ENCODE data around the gene CCK.

CCK gene

GRCh38 chr3:42267878-42268277 lies 1.9 kb upstream of the CCK start:
- DNase-seq (ENCODE audit: low spot score): no peak

DNA sequence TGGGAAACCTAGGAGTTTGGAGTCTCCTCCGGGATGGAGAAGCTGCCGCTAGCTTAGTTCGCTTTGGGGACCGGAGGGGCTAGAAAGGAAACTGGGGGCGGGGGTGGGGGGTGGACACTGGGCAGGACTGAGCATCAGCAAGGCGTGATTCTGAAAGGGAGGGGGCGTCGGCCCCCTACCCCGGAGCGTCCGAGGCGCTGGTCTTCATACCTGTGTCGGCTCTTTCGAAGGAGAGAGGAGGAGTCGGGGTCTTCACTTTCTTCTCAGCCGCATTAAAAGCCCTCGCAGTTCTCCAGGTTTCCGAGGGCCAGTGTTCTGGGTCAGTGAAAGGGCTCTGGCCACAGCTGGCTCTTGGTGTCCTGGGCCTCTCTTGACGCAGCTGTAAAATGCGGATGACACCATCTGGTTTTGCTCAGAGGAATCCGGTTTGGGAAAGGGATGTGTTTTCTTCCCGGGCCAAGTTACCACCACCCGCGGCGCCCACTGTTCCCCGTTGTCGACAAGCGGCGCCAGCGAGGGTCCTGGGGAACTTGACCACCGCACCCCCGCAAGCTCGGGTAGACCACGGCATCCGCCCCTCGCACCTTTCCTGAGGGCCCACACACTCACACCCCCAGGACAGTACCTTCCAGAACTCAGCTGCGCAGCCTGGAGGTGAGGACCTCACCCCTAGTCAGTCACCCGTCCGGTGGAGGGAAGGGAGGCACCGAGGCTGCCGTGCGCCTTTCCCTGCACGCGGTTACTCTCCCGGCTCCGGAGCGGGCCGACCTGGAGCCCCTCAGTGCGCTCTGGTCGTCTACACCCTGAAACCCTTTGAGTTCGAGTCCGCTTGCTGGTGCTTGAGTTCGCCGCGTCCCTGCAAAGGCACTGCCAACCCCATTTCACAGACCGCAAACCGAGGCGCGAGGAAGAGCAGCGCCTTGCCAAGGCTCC lies 660 bp downstream of the CCK start:
- DNase-seq (ENCODE audit: low spot score): no peak

GRCh38 chr3:42264399-42265058 lies 1.5 kb downstream of the CCK start:
- no peak for DNase-seq (ENCODE audit: low spot score)

GRCh38 chr3:42263354-42264346 lies 2.3 kb downstream of the CCK start:
- no peak for DNase-seq (ENCODE audit: low spot score)

DNA sequence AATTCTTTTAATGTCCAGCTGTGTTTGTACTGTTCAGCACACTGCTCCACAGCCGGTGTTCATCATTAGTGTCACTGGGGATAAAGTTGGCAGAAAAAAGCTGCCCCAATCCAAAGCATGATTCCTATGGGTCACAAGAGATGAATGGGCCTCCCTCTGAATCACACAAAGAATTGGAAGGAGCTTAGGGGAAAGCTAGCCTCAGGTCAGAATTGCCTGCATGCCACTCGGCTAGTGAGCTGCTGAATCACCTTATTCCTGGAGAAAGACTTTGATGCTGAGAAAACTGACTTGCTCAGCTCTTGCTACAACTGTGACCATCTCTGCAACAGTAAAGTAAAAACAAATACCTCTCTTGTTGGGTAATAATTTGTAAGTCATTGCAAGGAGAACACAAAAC lies 3.5 kb downstream of the CCK start:
- no peak for DNase-seq (ENCODE audit: low spot score)

GRCh38 chr3:42257007-42257406 lies 9.0 kb downstream of the CCK start:
- DNase-seq (ENCODE audit: low spot score): no peak

- no peak for DNase-seq (ENCODE audit: low spot score)
Measured at GRCh38 chr3:42256135-42256819, 9.7 kb downstream of the CCK start.

DNA sequence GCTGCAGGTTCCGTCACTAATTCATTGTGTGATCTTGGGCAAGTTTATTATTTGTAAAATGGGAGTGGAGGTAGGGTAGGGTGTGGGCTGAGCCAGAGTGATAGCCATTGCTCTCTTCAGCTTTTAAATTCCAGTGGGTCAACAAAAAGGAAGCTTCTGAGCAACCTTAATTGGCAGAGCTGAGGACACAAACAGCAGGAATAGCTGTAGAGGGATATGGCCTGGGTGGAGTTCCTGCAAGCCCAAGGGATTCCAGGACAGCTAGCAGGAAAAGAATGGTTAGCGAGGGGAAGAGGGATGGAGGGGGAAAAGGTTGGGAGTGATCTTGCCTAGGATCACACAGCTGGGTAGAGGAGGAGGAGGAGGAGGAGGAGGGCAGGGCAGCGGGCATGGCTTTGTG lies 11.4 kb downstream of the CCK start:
- DNase-seq (ENCODE audit: low spot score): no peak

- DNase-seq (ENCODE audit: low spot score): no peak
Measured at GRCh38 chr3:42250761-42251160, 15.2 kb downstream of the CCK start.

DNA sequence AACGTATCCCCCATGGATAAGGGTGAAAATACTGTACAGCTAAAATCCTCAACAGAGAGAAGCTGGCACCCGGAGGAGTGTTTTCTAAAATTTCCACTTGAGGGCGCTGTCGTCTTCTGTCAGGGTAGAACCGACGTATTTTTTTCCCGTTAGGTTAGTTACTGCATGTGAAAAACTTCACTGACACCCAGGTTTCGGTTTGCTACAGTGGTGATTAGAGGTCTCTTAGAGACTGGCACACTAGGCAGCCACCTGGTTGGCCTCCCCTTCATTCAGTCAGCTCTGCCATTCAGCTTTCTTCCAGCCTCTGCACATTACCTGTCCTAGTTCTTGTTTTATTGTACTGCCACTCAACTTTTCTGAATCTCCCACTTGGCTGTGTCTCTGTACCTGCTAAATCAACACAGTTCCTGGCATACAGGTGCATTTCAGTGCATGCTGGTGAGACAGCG lies 18.4 kb downstream of the CCK start:
- peak; percentile 52 for DNase-seq (ENCODE audit: low spot score)

DNA sequence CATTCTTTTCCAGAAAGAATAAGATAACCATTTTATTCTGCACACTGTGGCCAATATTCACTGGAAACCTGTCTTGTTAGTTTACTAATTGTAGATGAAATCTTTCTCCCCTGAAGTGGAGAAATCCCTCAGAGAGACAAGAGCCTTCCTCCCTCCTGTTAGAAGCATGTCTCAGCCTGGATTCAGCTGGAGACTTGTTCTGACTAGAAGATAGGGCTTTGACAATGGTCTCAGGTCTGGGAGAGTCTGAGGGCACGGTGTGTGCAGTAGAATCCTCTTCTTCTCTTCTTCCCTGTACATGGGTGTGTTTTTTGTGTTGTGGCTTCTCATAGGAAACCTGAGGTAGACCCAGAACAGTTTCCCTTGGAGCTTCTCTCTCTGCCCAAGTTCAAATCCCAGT lies 19.9 kb downstream of the CCK start:
- no peak for DNase-seq (ENCODE audit: low spot score)

- DNase-seq (ENCODE audit: low spot score): no peak
Measured at GRCh38 chr3:42236611-42237010, 29.4 kb downstream of the CCK start.

- DNase-seq (ENCODE audit: low spot score): no peak
Measured at GRCh38 chr3:42235532-42235931, 30.5 kb downstream of the CCK start.

DNA sequence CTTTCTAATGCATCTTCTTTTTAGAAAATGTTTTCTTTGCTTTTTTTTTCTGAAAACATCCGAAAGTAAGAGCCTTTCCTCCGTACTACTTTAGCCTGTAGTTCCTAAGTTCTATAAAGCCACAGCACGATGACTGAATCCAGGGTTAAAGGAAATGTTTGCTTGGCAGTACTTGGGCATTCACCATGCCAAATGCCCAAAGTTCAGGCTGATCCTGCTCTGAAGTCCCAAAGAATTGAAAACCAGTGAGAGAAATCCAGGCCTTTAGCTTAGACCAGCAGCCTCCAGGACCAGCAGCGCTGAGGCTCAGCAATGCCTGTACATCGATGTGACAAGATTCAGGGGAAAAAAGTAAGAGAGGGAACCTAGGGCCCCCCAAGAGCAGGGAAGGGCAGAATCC lies 35.1 kb downstream of the CCK start:
- DNase-seq (ENCODE audit: low spot score): no peak

DNA sequence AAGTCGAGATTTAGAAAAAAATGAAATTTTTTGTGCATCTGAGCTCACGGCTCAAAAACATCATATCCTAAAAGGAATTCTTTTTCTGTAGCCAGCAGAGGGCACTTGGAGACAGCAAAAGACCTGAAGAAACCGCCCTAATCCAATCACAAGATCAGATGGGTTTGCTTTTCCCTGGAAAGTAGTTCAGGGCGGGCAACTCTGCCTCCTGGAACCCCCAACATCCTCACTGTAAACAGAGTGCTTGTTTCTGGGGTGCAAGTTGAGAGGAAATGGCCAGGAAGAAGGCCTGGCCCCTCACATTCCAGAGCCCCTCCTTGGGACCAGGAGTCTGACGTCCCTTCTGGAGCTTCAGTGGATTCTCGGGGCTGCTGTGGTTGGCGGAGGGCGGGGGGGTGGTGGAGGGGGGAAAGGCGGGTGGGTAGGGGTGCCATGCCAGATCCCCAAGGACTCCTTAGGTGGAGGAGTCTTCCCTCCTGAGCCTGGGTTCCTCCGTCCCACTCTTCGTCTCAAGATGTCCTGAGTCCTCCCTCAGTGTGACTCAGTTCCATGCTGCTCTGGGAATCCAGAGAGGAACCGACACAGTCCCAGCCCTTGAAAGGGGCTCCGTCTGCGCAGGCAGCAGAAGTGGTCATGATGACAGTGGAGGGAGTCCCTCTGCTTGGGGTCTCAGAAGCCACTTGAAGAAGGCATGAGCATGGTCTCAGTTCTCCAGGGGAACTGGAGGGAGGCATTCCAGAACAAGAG lies 35.9 kb downstream of the CCK start:
- DNase-seq (ENCODE audit: low spot score): no peak

GRCh38 chr3:42229266-42229941 lies 36.6 kb downstream of the CCK start:
- DNase-seq (ENCODE audit: low spot score): no peak

- DNase-seq (ENCODE audit: low spot score): no peak
Measured at GRCh38 chr3:42228796-42229195, 37.2 kb downstream of the CCK start.

- DNase-seq (ENCODE audit: low spot score): no peak
Measured at GRCh38 chr3:42226470-42227425, 39.2 kb downstream of the CCK start.

Data from CD4-positive, alpha-beta T cell treated with Interleukin-6 at 100 ng/mL for 8 hours (primary cell).